Astrocyte of the cerebellum (primary cell): ENCODE measurements around the gene SAE1.

Experiments
- DNase-seq: peaks from one replicate; pipeline ENCODE4 v3.0.0-alpha.2; 2011; ENCODE audit warnings: low read depth
- H3K4me3 ChIP-seq: 2 replicates; pipeline ENCODE4 v1.5.1; 2011; ENCODE audit warnings: mild to moderate bottlenecking, low read depth, low read length, moderate library complexity
- CTCF ChIP-seq: IDR thresholded peaks from 2 replicates; pipeline ENCODE4 v1.5.1; 2012; ENCODE audit warnings: low read length, low read depth, moderate library complexity, mild to moderate bottlenecking; ENCODE audit errors: missing control alignments
- in situ Hi-C: cut with HindIII; loops from 2 replicates; pipeline ENCODE4 v1.10.0; 2017; ENCODE audit warnings: low sequenced_read_pairs

SAE1 gene

GRCh38 chr19:47228168-47228936 is 97.7 kb downstream of the SAE1 start:
- DNase-seq, result no peak

GRCh38 chr19:47228937-47229675 is 98.5 kb downstream of the SAE1 start:
- no peak for DNase-seq
- in situ Hi-C loops, result no loop called here
- peak overlapping the region; percentile 87 for H3K4me3 ChIP-seq
- no peak for TF ChIP-seq CTCF

More at GRCh38 chr19:47228168-47228936, 97.7 kb downstream of the SAE1 start:
- no peak for TF ChIP-seq CTCF
- in situ Hi-C loops, result no loop called here
- H3K4me3 ChIP-seq, result peak overlapping the region; percentile 87

- in situ Hi-C loops, result no loop called here
- DNase-seq, result no peak
- no peak for TF ChIP-seq CTCF
- H3K4me3 ChIP-seq, result peak overlapping the region; percentile 87
These were observed 99.0 kb downstream of the SAE1 start for GRCh38 chr19:47229676-47230053.

- in situ Hi-C loops, result no loop called here
- no peak for DNase-seq
- peak overlapping the region; percentile 87 for H3K4me3 ChIP-seq
- TF ChIP-seq CTCF, result peak; percentile 56
These were observed 99.7 kb downstream of the SAE1 start for GRCh38 chr19:47230054-47230920.

- no peak for DNase-seq
- TF ChIP-seq CTCF, result no peak
- peak within 1 kb of the TSS; percentile 87 for H3K4me3 ChIP-seq
- in situ Hi-C loops, result no loop called here
These were observed 100.2 kb downstream of the SAE1 start, which contains the start of gene BBC3 for GRCh38 chr19:47230921-47231214. BBC3 (minus strand) TSS chr19:47231199; CDS start chr19:47228431, 2,768 bp downstream.
